Keratinocyte (primary cell): ENCODE measurements around the gene MAGI1. TPM values are rescaled to one million over a fixed set of nuclear protein-coding genes. Genes with fewer than 3 reads are reported as not detected.

Source experiments
- DNase-seq: peaks from one replicate; pipeline ENCODE4 v3.0.0-alpha.2; 2011; ENCODE audit warnings: low read depth, missing footprints, low spot score
- FAIRE-seq: peaks from 2 replicates; lab custom pipeline; 2011; peaks lifted over from hg19 to GRCh38; lab: Jason Lieb, UNC
- H2AFZ ChIP-seq: 2 replicates; pipeline ENCODE4 v1.6.0; 2012; ENCODE audit warnings: low read length, control low read depth, inconsistent platforms; ENCODE audit not compliant: control insufficient read depth
- H3K27ac ChIP-seq: 2 replicates; pipeline ENCODE4 v1.5.1; 2011; ENCODE audit warnings: low read length; ENCODE audit not compliant: control insufficient read depth, insufficient read depth
- H3K27me3 ChIP-seq: 3 replicates; pipeline ENCODE4 v1.6.0; 2011; ENCODE audit warnings: low read length; ENCODE audit not compliant: control insufficient read depth, insufficient read depth; ENCODE audit errors: extremely low read depth
- H3K36me3 ChIP-seq, 2 experiments: 2 replicates in 1 of 2; 3 replicates in 1 of 2; pipeline ENCODE4 v1.5.1; 2011; ENCODE audit warnings: low read length in 2 of 2, mild to moderate bottlenecking in 1 of 2; ENCODE audit not compliant: control insufficient read depth in 2 of 2, insufficient read depth in 2 of 2; ENCODE audit errors: extremely low read depth in 1 of 2
- H3K4me1 ChIP-seq: 3 replicates; pipeline ENCODE4 v1.5.1; 2011; ENCODE audit warnings: low read length; ENCODE audit not compliant: control insufficient read depth, insufficient read depth; ENCODE audit errors: extremely low read depth
- H3K4me2 ChIP-seq: 3 replicates; pipeline ENCODE4 v1.6.0; 2011; ENCODE audit warnings: low read depth, low read length; ENCODE audit not compliant: control insufficient read depth, insufficient read depth; ENCODE audit errors: extremely low read depth
- H3K4me3 ChIP-seq, 3 experiments: fragments of 200-600 bp in 1 of 3; sonication (generic) in 1 of 3; 2 replicates in 2 of 3; 3 replicates in 1 of 3; pipeline ENCODE4 v1.5.1; 2011 to 2016; ENCODE audit warnings: low read length in 3 of 3, mild to moderate bottlenecking in 3 of 3, control low read depth in 2 of 3, inconsistent platforms in 1 of 3, low read depth in 1 of 3, mixed read lengths in 1 of 3, mixed run types in 1 of 3, moderate library complexity in 1 of 3; ENCODE audit not compliant: control insufficient read depth in 2 of 3, insufficient read depth in 2 of 3; ENCODE audit errors: extremely low read depth in 1 of 3
- H3K79me2 ChIP-seq: 2 replicates; pipeline ENCODE4 v1.6.0; 2012; ENCODE audit warnings: low read length; ENCODE audit not compliant: control insufficient read depth, insufficient read depth
- H3K9ac ChIP-seq: 3 replicates; pipeline ENCODE4 v1.6.0; 2011; ENCODE audit warnings: low read length; ENCODE audit not compliant: control insufficient read depth, insufficient read depth; ENCODE audit errors: extremely low read depth
- H3K9me1 ChIP-seq: 3 replicates; pipeline ENCODE4 v1.6.0; 2011; ENCODE audit warnings: low read length; ENCODE audit not compliant: control insufficient read depth, insufficient read depth; ENCODE audit errors: extremely low read depth
- H3K9me3 ChIP-seq: 2 replicates; pipeline ENCODE4 v1.5.1; 2012; ENCODE audit warnings: low read depth, low read length; ENCODE audit not compliant: control insufficient read depth
- H4K20me1 ChIP-seq: 3 replicates; pipeline ENCODE4 v1.6.0; 2011; ENCODE audit warnings: low read length; ENCODE audit not compliant: control insufficient read depth, insufficient read depth; ENCODE audit errors: extremely low read depth
- CTCF ChIP-seq, 3 experiments: IDR thresholded peaks in 1 of 3; conservative IDR thresholded peaks in 1 of 3; optimal IDR thresholded peaks in 1 of 3; 2 replicates in 2 of 3; 3 replicates in 1 of 3; pipeline versions ENCODE3 to v1.5.1; 2011; ENCODE audit warnings: low read length in 3 of 3, mild to moderate bottlenecking in 3 of 3, moderate library complexity in 2 of 3, control low read depth in 1 of 3, inconsistent platforms in 1 of 3; ENCODE audit not compliant: insufficient read depth in 2 of 3; ENCODE audit errors: extremely low read depth in 1 of 3
- EZH2 ChIP-seq: IDR thresholded peaks from one replicate; pipeline ENCODE4 v1.6.1; 2012; ENCODE audit warnings: inconsistent platforms, mild to moderate bottlenecking, low read length, moderate library complexity
- dilution Hi-C: fragments of 300-500 bp; cut with MboI; formaldehyde crosslinking; loops from one replicate; pipeline ENCODE4 v1.7.0; 2020; ENCODE audit warnings: low sequenced_read_pairs; ENCODE audit not compliant: extremely low pct_ligation_motif_present
- polyA plus RNA-seq, 5 experiments: library from polyadenylated mRNA; depleted of rRNA in 3 of 5; stranded (reverse) in 3 of 5; stranded (forward) in 1 of 5; unstranded in 1 of 5; fragments of >200 nt; gene quantifications; 1 replicate in 1 of 5; 2 replicates in 3 of 5; 3 replicates in 1 of 5; pipeline versions ENCODE4 v1.2.1 to v1.2.3, GENCODE V29; 2011 to 2012; ENCODE audit warnings: missing spikeins in 2 of 5, low read depth in 1 of 5, low replicate concordance in 1 of 5

MAGI1 gene
- polyA plus RNA-seq, 1 donor (not counting 4 experiments of a cell fraction or from before 2014, with no cell fraction given): 10.9 TPM

- peaks cover 4% of the 10 kb centered on the region for H4K20me1 ChIP-seq
- no peaks in the 10 kb centered on the region for H3K9me1 ChIP-seq
- H3K4me2 ChIP-seq: no peak overlapping the region
- no peaks in the 10 kb centered on the region for H3K9me3 ChIP-seq
- no peaks in the 10 kb centered on the region for H3K27me3 ChIP-seq
- H3K9ac ChIP-seq: no peak overlapping the region
- dilution Hi-C loops: no loop called here
- no peaks in the 10 kb centered on the region for H3K79me2 ChIP-seq
- H3K36me3 ChIP-seq: no peaks in the 10 kb centered on the region
- FAIRE-seq (no peak), DNase-seq (no peak)
- H3K4me1 ChIP-seq: no peaks in the 10 kb centered on the region
- no peak overlapping the region for H2AFZ ChIP-seq
- no peak overlapping the region for H3K4me3 ChIP-seq
- TF ChIP-seq EZH2: no peak
- TF ChIP-seq CTCF (optimal IDR thresholded peaks at IDR 0.05 in 1 of 3, IDR thresholded peaks at IDR 0.05 in 1 of 3, conservative IDR thresholded peaks at IDR 0.05 in 1 of 3; ENCODE audit: extremely low read depth in 1 of 3, insufficient read depth in 2 of 3, low read length in 3 of 3): no peak
- no peak overlapping the region for H3K27ac ChIP-seq
Measured at GRCh38 chr3:65562447-65562846, 476.3 kb downstream of the MAGI1 start.

GRCh38 chr3:65561617-65562016 is 477.1 kb downstream of the MAGI1 start:
- DNase-seq: no peak
- H3K4me3 ChIP-seq: no peak overlapping the region
- H3K4me1 ChIP-seq: no peaks in the 10 kb centered on the region
- H3K9me1 ChIP-seq: no peaks in the 10 kb centered on the region
- FAIRE-seq: no peak
- no peak overlapping the region for H3K27ac ChIP-seq
- no peak overlapping the region for H2AFZ ChIP-seq
- H4K20me1 ChIP-seq: peaks cover 4% of the 10 kb centered on the region
- H3K27me3 ChIP-seq: no peaks in the 10 kb centered on the region
- no peaks in the 10 kb centered on the region for H3K79me2 ChIP-seq
- H3K4me2 ChIP-seq: no peak overlapping the region
- H3K9me3 ChIP-seq: no peaks in the 10 kb centered on the region
- no peaks in the 10 kb centered on the region for H3K36me3 ChIP-seq
- H3K9ac ChIP-seq: no peak overlapping the region
- dilution Hi-C loops: no loop called here
- TF ChIP-seq CTCF (optimal IDR thresholded peaks at IDR 0.05 in 1 of 3, IDR thresholded peaks at IDR 0.05 in 1 of 3, conservative IDR thresholded peaks at IDR 0.05 in 1 of 3; ENCODE audit: extremely low read depth in 1 of 3, insufficient read depth in 2 of 3, low read length in 3 of 3) (no peak), EZH2 (no peak)
